Lung microvascular endothelial cell (primary cell): ENCODE results near the gene UROS. TPM values are rescaled to one million over a fixed set of nuclear protein-coding genes. Genes with fewer than 3 reads are reported as not detected.

ENCODE experiments used
- DNase-seq, 2 donors: peaks; one replicate each; pipeline versions ENCODE4 v3.0.0 to v3.0.0-alpha.2; 2010; ENCODE audit warnings: low read depth in 2 of 2
- total RNA-seq: library from RNA; depleted of rRNA; stranded (reverse); fragments of >200 nt; gene quantifications from 2 replicates; pipeline ENCODE4 v1.2.1, GENCODE V29; 2014

UROS gene
- total RNA-seq, 1 donor from 2014 or later, result 56.2 TPM

DNA sequence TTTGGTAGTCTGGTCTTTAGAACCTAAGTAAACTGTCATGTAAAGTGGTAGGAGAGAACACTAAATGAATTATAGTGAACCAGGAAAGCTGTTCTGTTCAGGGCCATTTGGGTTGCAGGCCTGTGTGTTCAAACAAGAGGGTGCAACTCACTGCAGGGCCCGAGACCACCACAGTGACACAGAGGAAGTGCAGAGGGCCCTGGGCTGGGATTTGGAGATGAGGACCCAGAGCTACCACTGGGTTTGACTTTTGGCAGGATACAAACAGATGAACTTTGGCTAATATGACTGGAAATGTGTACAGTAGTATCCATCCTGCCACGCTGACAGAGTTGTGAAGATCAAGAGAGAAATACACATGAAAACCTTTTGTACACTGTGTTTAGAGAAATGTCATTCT lies 57.2 kb downstream of the UROS start:
- no peak for DNase-seq

DNA sequence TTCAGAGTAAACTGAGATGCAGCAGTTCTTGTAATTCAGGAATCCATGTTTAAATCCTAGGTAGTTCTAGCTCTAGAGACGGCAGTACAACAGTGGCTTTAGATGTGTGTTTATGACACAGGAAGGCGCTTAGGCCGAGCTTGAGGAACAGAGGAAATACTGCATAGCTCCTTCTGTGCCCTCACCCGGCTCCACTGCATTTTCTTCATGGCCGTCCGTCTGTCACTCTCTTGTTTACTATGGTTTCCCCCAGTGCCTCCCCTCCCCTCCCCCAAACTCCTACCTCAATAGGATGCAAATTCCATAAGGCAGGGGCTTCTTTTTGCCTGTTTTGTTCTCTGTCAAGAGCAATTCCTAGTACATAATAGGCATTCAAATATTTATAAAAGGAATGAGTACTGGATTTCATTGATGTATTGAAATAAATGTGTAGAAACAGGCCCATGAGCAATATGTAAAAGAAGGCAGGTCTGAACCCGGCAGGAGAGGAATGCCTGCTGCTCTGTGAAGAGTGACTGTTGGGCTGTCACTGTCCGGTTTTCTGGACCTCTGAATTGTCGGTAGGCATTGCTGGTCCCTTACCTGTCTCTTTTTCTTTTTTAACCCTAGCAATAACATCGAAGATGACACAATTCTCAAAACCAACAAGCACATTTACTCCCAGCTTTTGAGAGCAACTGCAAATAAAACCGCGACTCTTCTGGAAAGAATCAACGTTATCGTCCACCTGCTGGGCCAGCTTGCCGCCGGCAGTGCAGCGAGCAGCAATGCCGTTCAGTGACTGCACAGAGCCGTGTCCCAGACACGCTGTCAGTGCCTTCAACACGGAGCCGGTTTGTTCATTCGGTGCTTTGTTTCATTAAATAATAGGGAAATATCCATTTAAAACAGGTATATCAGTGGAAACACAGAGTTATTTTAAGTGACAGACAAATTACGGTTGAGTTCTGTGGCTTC lies 60.1 kb downstream of the UROS start:
- DNase-seq, result no peak

DNA sequence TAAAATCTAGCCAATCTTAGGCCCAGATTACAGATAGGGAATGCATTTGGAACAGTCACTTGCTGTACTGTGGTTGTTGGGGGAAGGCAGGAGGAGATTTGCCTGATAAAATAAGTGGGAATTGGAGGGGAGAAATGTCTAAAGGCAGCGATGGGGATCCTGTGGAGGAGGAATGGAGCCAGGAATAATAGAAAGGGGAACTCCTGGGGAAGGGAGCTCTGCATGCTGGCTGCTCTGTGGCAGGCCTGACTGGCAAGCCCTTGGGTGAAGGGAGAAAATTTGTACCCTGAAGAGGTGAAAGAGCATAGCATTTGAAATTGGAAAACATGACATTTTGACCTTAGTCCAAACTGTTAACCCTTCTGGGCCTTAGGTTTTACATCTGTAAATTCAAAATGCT lies 61.1 kb downstream of the UROS start:
- DNase-seq, result peak in 1 of 2 donors; percentile 16

DNA sequence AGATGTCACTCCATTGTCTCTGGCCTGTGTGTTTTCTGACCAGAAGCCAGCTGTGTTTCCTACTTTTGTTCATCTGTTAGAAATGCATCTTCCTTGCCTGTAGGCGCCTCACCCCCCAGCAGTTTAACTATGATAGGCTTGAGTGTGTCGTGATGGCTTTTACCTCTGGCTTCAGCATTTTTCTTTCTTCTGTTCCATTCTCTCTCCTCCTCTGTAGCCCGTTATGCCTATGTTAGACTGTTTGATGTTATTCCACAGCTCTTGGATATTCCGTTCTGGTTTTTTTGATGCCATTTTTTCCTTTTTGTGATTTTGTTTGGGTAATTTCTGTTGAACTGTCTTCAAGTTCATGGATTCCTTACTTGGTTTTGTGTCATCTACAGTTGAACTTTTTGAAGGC lies 65.3 kb downstream of the UROS start:
- peak; percentile 16 to 28 for DNase-seq

DNA sequence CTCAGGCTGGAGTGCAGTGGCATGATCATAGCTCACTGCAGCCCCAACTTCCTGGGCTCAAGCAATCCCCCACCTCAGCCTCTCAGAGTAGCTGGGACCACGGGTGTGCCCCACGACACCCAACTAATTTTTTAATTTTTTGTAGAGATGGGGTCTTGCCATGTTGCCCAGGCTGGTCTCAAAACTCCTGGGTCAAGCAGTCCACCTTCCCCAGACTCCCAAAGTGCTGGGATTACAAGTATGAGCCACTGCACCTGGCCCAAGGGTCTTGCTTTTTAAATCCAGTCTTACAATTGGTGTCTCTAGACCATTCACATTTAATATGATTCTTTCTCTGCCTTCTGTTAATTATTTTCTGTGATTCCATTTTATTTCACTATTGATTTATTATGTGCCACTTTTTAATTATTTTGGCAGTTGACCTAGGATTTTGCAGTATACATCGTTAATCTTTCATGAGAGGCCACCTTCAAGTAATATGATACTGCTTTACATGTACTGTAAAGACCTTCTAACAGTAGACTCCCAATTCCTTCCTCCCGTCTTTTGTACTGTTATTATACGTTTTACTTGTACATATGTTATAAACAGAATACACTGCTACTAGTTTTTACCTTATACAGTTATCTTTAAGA lies 66.1 kb downstream of the UROS start:
- no peak for DNase-seq

DNA sequence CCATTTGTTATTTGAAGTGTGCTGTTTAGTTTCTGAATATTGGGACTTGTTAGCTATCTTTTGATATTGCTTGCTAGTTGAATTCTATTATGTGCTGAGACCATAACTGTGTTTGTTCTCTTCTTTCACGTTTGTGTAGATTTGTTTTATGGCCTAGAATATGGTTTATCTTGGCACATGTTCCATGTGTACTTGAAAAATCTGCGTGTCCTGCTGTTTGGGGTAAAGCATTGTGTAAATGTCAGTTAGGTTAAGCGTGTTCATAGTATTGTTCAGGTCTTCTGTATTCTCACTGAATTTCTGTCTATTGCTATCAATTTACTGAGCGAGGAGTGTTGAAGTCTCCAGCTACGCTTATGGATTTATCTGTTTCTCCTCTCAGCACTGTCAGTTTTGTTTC lies 66.9 kb downstream of the UROS start:
- DNase-seq, result peak in 1 of 2 donors; percentile 81

DNA sequence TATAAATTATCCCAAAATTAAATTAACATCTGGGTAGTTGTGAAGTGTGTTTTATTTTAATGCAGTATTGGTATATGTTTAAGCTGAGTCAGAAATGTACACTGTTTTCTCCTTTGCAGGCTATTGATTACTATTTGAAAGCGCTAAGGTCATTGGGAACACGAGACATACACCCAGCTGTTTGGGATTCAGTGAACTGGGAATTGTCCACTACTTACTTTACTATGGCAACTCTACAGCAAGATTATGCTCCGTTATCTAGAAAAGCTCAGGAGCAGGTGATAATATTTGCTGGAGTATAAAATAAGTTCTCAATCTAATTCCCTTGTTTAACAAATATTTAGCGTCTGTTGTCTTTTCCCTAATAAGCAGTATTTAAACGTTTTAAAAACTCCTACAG lies 75.6 kb downstream of the UROS start:
- no peak for DNase-seq

DNA sequence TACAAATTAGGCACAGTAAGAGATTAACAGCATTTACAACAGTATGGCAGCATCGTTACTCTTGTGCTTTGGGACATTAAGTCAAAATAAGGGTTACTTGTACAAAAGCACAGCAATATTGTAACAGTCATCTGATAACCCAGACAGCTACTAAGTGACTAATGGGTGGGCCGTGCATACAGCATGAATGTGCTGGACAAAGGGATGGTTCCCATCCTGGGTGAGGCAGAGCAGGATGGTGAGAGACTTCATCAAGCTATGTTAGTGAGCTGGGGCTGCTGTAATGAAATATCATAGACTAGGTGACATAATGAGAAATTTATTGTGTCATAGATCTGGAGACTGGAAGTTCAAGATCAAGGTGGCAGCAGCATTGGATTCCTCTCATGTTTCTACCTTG lies 78.1 kb downstream of the UROS start:
- DNase-seq, result no peak

DNA sequence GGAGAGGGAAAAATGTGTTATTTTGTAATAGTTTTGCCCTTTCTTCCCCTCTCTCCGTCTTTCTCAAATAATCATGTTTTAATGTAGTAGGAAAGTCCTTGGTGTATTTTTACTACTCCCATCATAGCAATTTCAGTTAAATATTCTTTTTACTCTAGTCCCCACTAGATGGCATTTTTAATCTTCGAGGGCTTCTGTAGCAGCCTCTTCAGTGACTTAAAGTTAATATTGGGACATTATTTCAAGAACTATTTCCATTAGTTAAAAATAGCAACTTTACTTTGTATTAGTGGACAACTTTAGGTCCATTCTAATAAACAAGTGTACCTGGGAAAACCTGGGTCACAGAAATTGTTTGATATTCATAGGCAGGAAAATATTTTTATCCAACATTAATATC lies 80.6 kb downstream of the UROS start:
- peak; percentile 8 to 52 for DNase-seq

DNA sequence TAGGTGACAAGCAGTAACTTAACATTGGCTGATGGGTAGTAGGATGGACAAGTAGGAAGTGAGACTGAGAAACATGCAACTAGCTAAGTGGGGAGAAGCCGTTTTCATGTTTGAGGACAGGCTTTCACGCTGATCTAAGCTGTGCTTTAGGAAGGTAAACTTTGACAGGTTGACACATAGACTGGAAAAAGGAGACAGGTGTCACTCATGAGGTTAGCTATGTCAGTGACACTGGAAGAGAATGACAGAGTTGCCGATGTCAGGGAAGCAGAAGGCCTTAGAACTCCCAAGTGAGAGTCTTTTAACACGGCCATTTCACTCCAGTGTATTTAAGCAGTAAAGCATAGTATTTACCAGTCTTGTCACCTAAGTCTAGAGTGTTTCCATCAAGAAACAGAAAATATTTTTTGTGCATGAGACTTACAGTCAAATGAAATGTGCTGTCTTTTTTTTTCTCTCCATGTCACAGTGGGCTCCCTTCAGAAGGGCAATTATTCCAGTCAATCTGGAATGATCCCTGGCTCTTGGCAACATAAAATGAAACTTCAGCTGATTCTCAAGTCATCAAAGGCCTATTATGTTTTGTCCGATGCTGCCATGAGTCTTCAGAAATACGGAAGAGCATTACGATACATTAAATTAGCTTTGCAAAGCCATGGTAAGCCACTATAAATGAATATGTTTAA lies 82.9 kb downstream of the UROS start:
- DNase-seq, result no peak

Other genes starting within 250 kb of the UROS start
- not detected in 2 replicates for gene TEX36, start 140.1 kb downstream of the UROS start, total RNA-seq
- 9.4 and 15.1 TPM in 2 replicates for gene EDRF1, start 103.5 kb downstream of the UROS start, total RNA-seq
- gene MMP21, start 47.4 kb downstream of the UROS start, total RNA-seq, result 0.22 and 3.2 TPM in 2 replicates
- 22.2 and 31.7 TPM in 2 replicates for gene BCCIP, start 288 bp upstream of the UROS start, total RNA-seq
- gene DHX32, start 58.0 kb upstream of the UROS start, total RNA-seq, result 32.9 and 43.8 TPM in 2 replicates
- gene FANK1, start 73.3 kb upstream of the UROS start, total RNA-seq, result 0.60 and 0.87 TPM in 2 replicates